Measurements from ENCODE around the gene MAGI2. TPM values are rescaled to one million over a fixed set of nuclear protein-coding genes. Genes with fewer than 3 reads are reported as not detected.

MAGI2 gene
- total and polyA plus RNA-seq, 9 donors: 7.1 to 20.4 (median 18.7) TPM

DNA sequence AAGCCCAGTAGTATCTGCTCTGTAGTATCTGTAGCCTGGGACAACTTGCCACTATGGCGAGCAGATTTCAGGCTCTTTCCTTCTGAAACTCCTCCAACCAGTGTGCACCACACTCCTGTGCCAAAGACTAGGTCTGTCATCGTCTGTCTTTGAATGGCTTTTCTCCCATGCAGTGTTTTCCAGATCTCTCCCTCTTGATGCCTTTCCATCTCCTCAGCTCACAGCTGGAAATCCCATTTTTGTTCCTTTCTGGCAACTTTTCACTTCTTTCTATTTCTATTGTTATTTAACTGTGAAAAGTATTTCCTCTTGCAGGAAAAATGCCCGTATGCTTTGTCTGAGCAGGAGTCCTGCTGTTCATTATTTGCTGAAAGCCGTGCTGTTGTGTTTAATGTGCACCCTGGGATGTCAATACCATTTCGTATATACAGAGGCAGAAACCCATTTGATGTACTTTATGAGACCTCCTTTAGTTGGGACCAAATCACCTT lies 1281.2 kb downstream of the MAGI2 start:
- 69 to 72% (median 71%) methylated on average over 5 of the region's 5 CpGs for WGBS, 3 donors

DNA sequence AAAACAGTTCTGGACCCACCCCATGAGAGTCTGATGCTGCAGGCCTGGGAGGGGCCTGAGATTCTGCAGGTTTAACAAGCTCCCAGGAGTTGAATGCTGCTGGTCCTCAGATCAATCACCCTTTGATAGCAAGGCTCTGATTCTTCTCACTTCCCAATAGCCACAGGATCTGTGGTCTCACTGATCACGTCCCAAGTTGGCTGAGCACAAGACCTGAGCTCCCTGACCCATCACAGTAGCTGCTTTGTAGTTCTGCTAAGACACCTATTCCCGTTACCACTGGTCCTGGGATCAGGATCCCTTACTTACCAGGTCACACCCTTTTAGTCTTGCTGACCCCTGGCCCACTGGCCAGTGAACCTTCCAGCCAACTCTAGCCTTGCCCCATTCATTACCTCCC lies 1282.1 kb downstream of the MAGI2 start:
- WGBS, 3 donors: 98 to 100% (median 98%) methylated on average over 2 of the region's 2 CpGs
- TF ChIP-seq CTCF (IDR thresholded peaks at IDR 0.05) (no peak), EP300 (IDR thresholded peaks at IDR 0.05) (no peak), POLR2A (IDR thresholded peaks at IDR 0.05) (no peak)
- H3K4me1 ChIP-seq (ENCODE audit: insufficient read depth): peaks cover 12% of the 10 kb centered on the region
- no peaks in the 10 kb centered on the region for H3K27me3 ChIP-seq
- no peak overlapping the region for H3K4me3 ChIP-seq
- intact Hi-C loops (cut with DNase I): no loop called here
- H3K36me3 ChIP-seq: no peaks in the 10 kb centered on the region
- no peaks in the 10 kb centered on the region for H3K9me3 ChIP-seq
- H3K27ac ChIP-seq: no peak overlapping the region
- DNase-seq: no peak

More for the DNA sequence above, 1281.2 kb downstream of the MAGI2 start:
- Histone ChIP-seq H3K4me3 (no peak overlapping the region), H3K9me3 (no peaks in the 10 kb centered on the region), H3K36me3 (no peaks in the 10 kb centered on the region), H3K4me1 (ENCODE audit: insufficient read depth) (peaks cover 12% of the 10 kb centered on the region), H3K27ac (no peak overlapping the region), H3K27me3 (no peaks in the 10 kb centered on the region)
- intact Hi-C loops (cut with DNase I): no loop called here
- no peak for DNase-seq
- TF ChIP-seq POLR2A (IDR thresholded peaks at IDR 0.05): no peak
- no peak for TF ChIP-seq CTCF (IDR thresholded peaks at IDR 0.05)
- no peak for TF ChIP-seq EP300 (IDR thresholded peaks at IDR 0.05)

DNA sequence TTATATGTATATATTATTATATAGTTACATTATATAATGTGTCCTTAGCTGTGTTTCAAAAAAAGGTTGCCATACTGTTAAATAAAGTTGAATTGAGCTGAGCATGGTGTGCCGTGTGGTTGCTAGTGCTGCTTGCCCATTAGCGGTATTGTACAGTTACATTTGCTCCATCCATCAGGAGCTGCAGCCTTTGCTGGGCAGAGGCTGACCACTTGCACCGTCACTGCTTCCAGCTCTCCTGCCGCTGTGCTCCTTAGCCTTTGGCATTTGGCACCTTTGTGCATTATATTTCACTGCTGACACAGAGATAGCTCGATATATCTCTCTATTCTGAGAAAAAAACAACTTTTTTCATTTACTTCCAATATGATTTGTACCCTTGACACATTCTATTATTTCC lies 1282.7 kb downstream of the MAGI2 start:
- Histone ChIP-seq H3K4me1 (ENCODE audit: insufficient read depth) (peaks cover 9% of the 10 kb centered on the region), H3K36me3 (no peaks in the 10 kb centered on the region), H3K27me3 (no peaks in the 10 kb centered on the region), H3K4me3 (no peak overlapping the region), H3K9me3 (no peaks in the 10 kb centered on the region), H3K27ac (no peak overlapping the region)
- 93 to 96% (median 95%) methylated on average over 5 of the region's 5 CpGs for WGBS, 3 donors
- TF ChIP-seq EP300 (IDR thresholded peaks at IDR 0.05) (no peak), CTCF (IDR thresholded peaks at IDR 0.05) (no peak), POLR2A (IDR thresholded peaks at IDR 0.05) (no peak)
- intact Hi-C loops (cut with DNase I): no loop called here
- no peak for DNase-seq

DNA sequence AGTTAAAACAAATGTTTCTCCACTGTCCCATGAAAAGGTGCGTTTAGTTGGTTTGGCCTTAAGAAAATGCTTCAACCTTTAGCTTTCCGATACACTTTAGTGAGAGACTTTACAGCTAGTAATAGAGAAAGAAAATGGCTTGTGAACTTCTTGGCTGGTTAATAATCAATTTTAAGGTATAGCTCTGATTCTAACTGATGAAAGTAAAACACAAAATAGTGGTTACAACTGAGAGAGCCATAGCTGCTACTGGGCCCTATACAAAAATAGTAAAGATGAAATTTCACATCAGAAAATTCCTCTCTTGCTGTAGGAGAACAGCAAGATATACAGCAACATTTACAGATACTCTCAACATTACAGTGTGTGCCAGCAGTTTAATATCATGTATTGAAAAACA lies 1283.5 kb downstream of the MAGI2 start:
- intact Hi-C loops (cut with DNase I): no loop called here
- Histone ChIP-seq H3K27ac (no peak overlapping the region), H3K36me3 (no peaks in the 10 kb centered on the region), H3K4me3 (no peak overlapping the region), H3K27me3 (no peaks in the 10 kb centered on the region), H3K9me3 (no peaks in the 10 kb centered on the region), H3K4me1 (ENCODE audit: insufficient read depth) (peaks cover 3% of the 10 kb centered on the region)
- 95 to 99% (median 97%) methylated on average over 2 of the region's 2 CpGs for WGBS, 3 donors
- DNase-seq: no peak
- TF ChIP-seq CTCF (IDR thresholded peaks at IDR 0.05): no peak
- no peak for TF ChIP-seq EP300 (IDR thresholded peaks at IDR 0.05)
- TF ChIP-seq POLR2A (IDR thresholded peaks at IDR 0.05): no peak

All from ovary (tissue), 9 donors.